C1 segment of cervical spinal cord (tissue), 14 donors: Measurements from ENCODE around the gene LGALS12.
"Not testable (repeated sequence)": the region's sequence is repeated elsewhere in the genome, so short reads cannot be mapped to it uniquely, and the experiment has no call there.

Source experiments
- DNase-seq, 14 donors: peaks; one replicate each; lab custom pipeline; 2025; lab: John Stamatoyannopoulos, UW

The LGALS12 gene

GRCh38 chr11:63504933-63505586 lies 824 bp upstream of the LGALS12 start:
- DNase-seq: peak in 3 of 14 donors; percentile 12 to 16 (median 14)

- no peak for DNase-seq
Measured at GRCh38 chr11:63506876-63507275, 992 bp downstream of the LGALS12 start.

GRCh38 chr11:63507511-63507910 lies 1.6 kb downstream of the LGALS12 start:
- no peak for DNase-seq

GRCh38 chr11:63508009-63508408 lies 2.1 kb downstream of the LGALS12 start:
- peak in 10 of 14 donors; percentile 19 to 69 (median 59) for DNase-seq

GRCh38 chr11:63508745-63509144 lies 2.9 kb downstream of the LGALS12 start:
- no peak for DNase-seq

- DNase-seq: peak in 12 of 14 donors; percentile 42 to 89 (median 78)
Measured at GRCh38 chr11:63510360-63511047, 4.6 kb downstream of the LGALS12 start.

- DNase-seq: peak in 3 of 14 donors; percentile 1 to 43 (median 23)
Measured at GRCh38 chr11:63511048-63511748, 5.3 kb downstream of the LGALS12 start.

GRCh38 chr11:63512816-63513215 lies 6.9 kb downstream of the LGALS12 start:
- DNase-seq: no peak

GRCh38 chr11:63516109-63516508 lies 10.2 kb downstream of the LGALS12 start:
- DNase-seq: no peak

GRCh38 chr11:63517156-63517555 lies 11.3 kb downstream of the LGALS12 start:
- DNase-seq: no peak

- DNase-seq: no peak
Measured at GRCh38 chr11:63518548-63518947, 12.7 kb downstream of the LGALS12 start.

GRCh38 chr11:63520606-63521170 lies 14.8 kb downstream of the LGALS12 start:
- DNase-seq: no peak

GRCh38 chr11:63521896-63522295 lies 16.0 kb downstream of the LGALS12 start:
- DNase-seq: no peak

- no peak for DNase-seq
Measured at GRCh38 chr11:63523151-63523550, 17.3 kb downstream of the LGALS12 start.

GRCh38 chr11:63527667-63528066 lies 21.8 kb downstream of the LGALS12 start:
- DNase-seq: no peak

GRCh38 chr11:63528156-63528555 lies 22.3 kb downstream of the LGALS12 start:
- DNase-seq: not testable (repeated sequence)

- DNase-seq: not testable (repeated sequence)
Measured at GRCh38 chr11:63528729-63529278, 22.9 kb downstream of the LGALS12 start.

- DNase-seq: not testable (repeated sequence)
Measured at GRCh38 chr11:63529373-63529772, 23.5 kb downstream of the LGALS12 start.

GRCh38 chr11:63530021-63530420 lies 24.1 kb downstream of the LGALS12 start:
- DNase-seq: peak in 5 of 14 donors; percentile 29 to 37 (median 32)

GRCh38 chr11:63531074-63531792 lies 25.3 kb downstream of the LGALS12 start:
- DNase-seq: not testable (repeated sequence)

- no peak for DNase-seq
Measured at GRCh38 chr11:63532117-63532516, 26.2 kb downstream of the LGALS12 start.
